Esophagus squamous epithelium (tissue), 5 donors: ENCODE measurements around the gene MAN1C1. TPM values are rescaled to one million over a fixed set of nuclear protein-coding genes. Genes with fewer than 3 reads are reported as not detected.
"Not testable (repeated sequence)": the region's sequence is repeated elsewhere in the genome, so short reads cannot be mapped to it uniquely, and the experiment has no call there.

ENCODE experiments used
- DNase-seq: peaks from one replicate; lab custom pipeline; 2025; lab: John Stamatoyannopoulos, UW
- H3K27ac ChIP-seq, 4 donors: fragments of 200-600 bp; sonication (generic); one replicate each; pipeline ENCODE4 v1.5.1; 2016 to 2019; ENCODE audit warnings: mild to moderate bottlenecking in 1 of 4
- H3K27me3 ChIP-seq, 4 donors: fragments of 200-600 bp; sonication (generic); 1 replicate in 3 of 4; 2 replicates in 1 of 4; pipeline versions ENCODE4 v1.5.1 to v1.6.0; 2017 to 2021; ENCODE audit warnings: antibody characterized with exemption in 1 of 4
- H3K36me3 ChIP-seq, 3 donors: fragments of 200-600 bp; sonication (generic); one replicate each; pipeline ENCODE4 v1.5.1; 2016 to 2019
- H3K4me1 ChIP-seq, 3 donors: fragments of 200-600 bp; sonication (generic); one replicate each; pipeline ENCODE4 v1.5.1; 2017 to 2019
- H3K4me3 ChIP-seq, 4 donors: fragments of 200-600 bp; sonication (generic); 1 replicate in 3 of 4; 2 replicates in 1 of 4; pipeline ENCODE4 v1.5.1; 2016 to 2019; ENCODE audit warnings: mild to moderate bottlenecking in 2 of 4, moderate library complexity in 1 of 4
- H3K9me3 ChIP-seq, 3 donors: fragments of 200-600 bp; sonication (generic); one replicate each; pipeline ENCODE4 v1.5.1; 2016 to 2019
- POLR2A ChIP-seq, 4 donors: fragments of 450-650 bp; IDR thresholded peaks; one replicate each; pipeline ENCODE4 v1.6.1; 2017; ENCODE audit warnings: antibody characterized with exemption in 4 of 4, mild to moderate bottlenecking in 4 of 4, moderate library complexity in 3 of 4
- WGBS, 2 donors: methylation state at CpG; one replicate each; pipeline ENCODE4 v1.1.5; 2018; 5-methylcytosine and 5-hydroxymethylcytosine counted together
- intact Hi-C: fragments of 100-400 bp; cut with DNase I; formaldehyde crosslinking; loops from one replicate; pipeline ENCODE4 v1.15.0; 2022
- total RNA-seq, 4 donors: library from RNA; depleted of rRNA; stranded (reverse); fragments of >200 nt; gene quantifications; one replicate each; pipeline ENCODE4 v1.1.0, GENCODE V29; 2016
- TF ChIP-seq, protein P1 (sequence below), 6 experiments: fragments of 450-650 bp in 4 of 6; fragments of 200-600 bp in 2 of 6; sonication (generic) in 2 of 6; IDR thresholded peaks; one replicate each; pipeline ENCODE4 v1.5.1; 2016 to 2019; ENCODE audit warnings: antibody characterized with exemption in 6 of 6, mild to moderate bottlenecking in 4 of 6, moderate library complexity in 4 of 6
- donor health status: DM: yes; HTN: yes; CAD: no.

Gene MAN1C1
- total RNA-seq, 4 donors from 2014 or later: 0.91 to 7.4 (median 3.8) TPM

DNA sequence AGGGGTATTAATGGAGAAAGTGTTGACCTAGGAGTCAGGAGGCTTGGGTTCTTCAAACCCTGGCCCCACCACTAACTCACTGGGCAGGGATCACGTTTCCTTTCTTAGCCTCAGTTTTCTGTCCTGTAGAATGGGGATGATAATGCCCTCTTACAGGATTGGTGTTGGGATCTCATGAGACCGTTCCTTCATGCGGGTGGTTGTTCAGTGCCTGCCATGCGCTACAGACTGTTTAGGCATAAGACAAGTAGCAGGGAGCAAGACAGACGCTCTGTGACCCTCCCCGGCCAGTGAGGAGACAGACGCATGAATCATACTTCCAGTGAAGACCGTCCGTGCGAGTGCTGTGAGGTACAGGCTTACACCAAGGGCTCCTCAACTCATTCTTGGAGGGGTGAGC, 81.7 kb downstream of the MAN1C1 start:
- 50 to 74% methylated on average over 6 to 10 of the region's 10 CpGs for WGBS, 2 donors
- Histone ChIP-seq H3K27ac (peak overlapping the region; percentile 63 to 88 (median 82)), H3K36me3 (no peaks in the 10 kb centered on the region), H3K9me3 (no peaks in the 10 kb centered on the region), H3K4me3 (no peak overlapping the region), H3K4me1 (peaks cover 26 to 100% (median 88%) of the 10 kb centered on the region in 3 donors), H3K27me3 (no peaks in the 10 kb centered on the region)
- intact Hi-C loops: no loop called here
- DNase-seq: no peak
- TF ChIP-seq, protein P1, sequence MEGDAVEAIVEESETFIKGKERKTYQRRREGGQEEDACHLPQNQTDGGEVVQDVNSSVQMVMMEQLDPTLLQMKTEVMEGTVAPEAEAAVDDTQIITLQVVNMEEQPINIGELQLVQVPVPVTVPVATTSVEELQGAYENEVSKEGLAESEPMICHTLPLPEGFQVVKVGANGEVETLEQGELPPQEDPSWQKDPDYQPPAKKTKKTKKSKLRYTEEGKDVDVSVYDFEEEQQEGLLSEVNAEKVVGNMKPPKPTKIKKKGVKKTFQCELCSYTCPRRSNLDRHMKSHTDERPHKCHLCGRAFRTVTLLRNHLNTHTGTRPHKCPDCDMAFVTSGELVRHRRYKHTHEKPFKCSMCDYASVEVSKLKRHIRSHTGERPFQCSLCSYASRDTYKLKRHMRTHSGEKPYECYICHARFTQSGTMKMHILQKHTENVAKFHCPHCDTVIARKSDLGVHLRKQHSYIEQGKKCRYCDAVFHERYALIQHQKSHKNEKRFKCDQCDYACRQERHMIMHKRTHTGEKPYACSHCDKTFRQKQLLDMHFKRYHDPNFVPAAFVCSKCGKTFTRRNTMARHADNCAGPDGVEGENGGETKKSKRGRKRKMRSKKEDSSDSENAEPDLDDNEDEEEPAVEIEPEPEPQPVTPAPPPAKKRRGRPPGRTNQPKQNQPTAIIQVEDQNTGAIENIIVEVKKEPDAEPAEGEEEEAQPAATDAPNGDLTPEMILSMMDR (IDR thresholded peaks at IDR 0.05): no peak
- TF ChIP-seq POLR2A (IDR thresholded peaks at IDR 0.05): no peak

DNA sequence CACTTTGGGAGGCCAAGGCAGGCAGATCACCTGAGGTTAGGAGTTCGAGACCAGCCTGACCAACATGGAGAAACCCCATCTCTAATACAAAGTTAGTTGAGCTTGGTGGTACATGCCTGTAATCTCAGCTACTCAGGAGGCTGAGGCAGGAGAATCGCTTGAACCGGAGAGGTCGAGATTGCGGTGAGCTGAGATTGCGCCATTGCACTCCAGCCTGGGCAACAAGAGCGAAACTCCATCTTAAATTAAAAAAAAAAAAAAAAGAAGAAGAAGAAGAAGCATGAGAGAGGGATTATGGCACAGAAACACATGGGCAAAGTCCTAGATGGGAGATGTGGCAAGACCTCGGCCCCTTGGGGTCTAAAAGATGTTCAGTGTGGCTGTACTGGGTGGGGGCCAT, 82.5 kb downstream of the MAN1C1 start:
- WGBS, 2 donors: 89 to 92% methylated on average over 6 to 8 of the region's 8 CpGs
- H3K27me3 ChIP-seq, intact Hi-C loops, DNase-seq, H3K36me3 ChIP-seq, H3K4me3 ChIP-seq, H3K9me3 ChIP-seq: not testable (repeated sequence)
- Histone ChIP-seq H3K27ac (peak overlapping the region; percentile 64 to 88 (median 76)), H3K4me1 (peaks cover 26 to 98% (median 88%) of the 10 kb centered on the region in 3 donors)

DNA sequence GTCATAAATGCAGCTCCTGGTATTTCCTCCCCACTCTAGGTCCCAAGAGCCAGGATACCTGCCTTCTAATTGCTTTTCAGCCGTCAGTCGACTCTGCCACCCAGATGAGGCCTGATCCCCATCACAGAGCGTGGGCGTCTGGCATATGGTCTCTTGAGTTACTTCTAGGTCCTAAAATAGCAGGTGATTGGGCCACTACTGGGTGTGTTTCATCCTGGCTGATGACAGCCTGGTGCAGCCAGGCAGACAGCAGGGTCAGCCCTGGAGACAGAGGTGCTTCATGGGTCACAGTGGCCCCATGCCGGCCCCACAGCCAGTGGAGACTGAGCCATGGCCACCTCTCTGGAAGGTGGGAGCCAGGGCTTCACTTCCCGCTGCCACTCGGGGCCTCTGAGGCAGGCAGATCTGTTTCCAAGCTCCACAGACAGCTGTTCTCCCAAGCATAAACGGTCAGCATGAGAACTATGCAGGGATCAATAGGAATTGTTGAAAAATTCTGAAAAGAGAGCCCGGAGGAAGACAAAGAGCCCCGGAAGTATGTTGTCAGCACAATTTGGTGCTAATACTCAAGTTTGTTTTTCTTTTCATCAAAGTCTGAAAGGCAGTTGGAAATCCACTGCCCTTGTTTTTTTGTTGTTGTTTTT, 83.0 kb downstream of the MAN1C1 start:
- TF ChIP-seq, protein P1 (IDR thresholded peaks at IDR 0.05): no peak
- no peak for DNase-seq
- intact Hi-C loops: no loop called here
- H3K4me3 ChIP-seq: no peak overlapping the region
- no peaks in the 10 kb centered on the region for H3K27me3 ChIP-seq
- H3K9me3 ChIP-seq: no peaks in the 10 kb centered on the region
- peaks cover 26 to 98% (median 82%) of the 10 kb centered on the region in 3 donors for H3K4me1 ChIP-seq
- WGBS, 2 donors: 27 to 48% methylated on average over 6 to 9 of the region's 10 CpGs
- no peaks in the 10 kb centered on the region for H3K36me3 ChIP-seq
- peak overlapping the region; percentile 64 to 88 (median 76) for H3K27ac ChIP-seq

DNA sequence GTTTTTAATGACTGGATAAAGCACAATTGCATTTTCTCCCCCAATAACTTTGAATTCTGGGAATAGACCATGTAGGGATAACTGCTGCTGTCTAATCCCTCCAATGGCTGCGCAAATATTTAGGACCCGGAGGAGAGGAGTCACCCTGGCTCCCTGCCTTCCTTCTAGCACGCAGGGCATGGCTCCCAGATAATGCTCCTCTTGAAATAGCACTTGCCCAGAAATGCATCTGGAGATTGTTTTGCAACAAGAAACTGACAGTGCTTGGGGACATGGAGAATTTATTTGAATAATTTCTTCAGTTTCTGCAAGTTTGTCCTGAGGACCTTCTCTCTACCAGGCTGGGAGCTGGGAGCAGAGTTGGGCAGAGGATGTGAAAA, 83.5 kb downstream of the MAN1C1 start:
- WGBS, 2 donors: 23 to 32% methylated on average over 3 of the region's 3 CpGs
- TF ChIP-seq, protein P1 (IDR thresholded peaks at IDR 0.05): no peak
- no peak for TF ChIP-seq POLR2A (IDR thresholded peaks at IDR 0.05)
- Histone ChIP-seq H3K27me3 (no peaks in the 10 kb centered on the region), H3K4me1 (peaks cover 26 to 98% (median 79%) of the 10 kb centered on the region in 3 donors), H3K27ac (peak overlapping the region; percentile 64 to 88 (median 76)), H3K36me3 (no peaks in the 10 kb centered on the region), H3K4me3 (no peak overlapping the region), H3K9me3 (no peaks in the 10 kb centered on the region)
- no peak for DNase-seq
- intact Hi-C loops: no loop called here

DNA sequence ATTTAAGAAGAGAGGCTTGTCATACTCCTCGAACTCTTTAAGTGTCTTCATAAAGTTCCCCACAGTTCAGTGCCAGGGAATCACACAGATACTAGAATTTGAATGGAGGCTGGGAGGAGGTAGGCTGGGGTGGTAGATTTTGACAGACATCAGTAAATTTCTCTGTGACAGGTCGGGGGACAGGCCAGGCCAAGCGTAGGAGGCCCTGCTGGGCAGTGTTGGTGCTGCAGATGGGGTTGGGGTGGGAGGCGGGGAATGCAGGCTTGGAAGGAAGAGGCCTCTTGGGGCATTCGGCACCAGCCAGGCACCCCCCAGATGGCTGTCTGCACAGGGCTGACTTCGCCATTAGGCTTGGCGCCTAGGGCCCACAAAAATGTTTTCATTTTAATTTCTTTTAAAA, 84.0 kb downstream of the MAN1C1 start:
- no peaks in the 10 kb centered on the region for H3K9me3 ChIP-seq

More for the DNA sequence above, 84.0 kb downstream of the MAN1C1 start:
- intact Hi-C loops: no loop called here
- peak overlapping the region; percentile 41 to 88 (median 76) for H3K27ac ChIP-seq
- H3K27me3 ChIP-seq: no peaks in the 10 kb centered on the region
- DNase-seq: no peak
- TF ChIP-seq, protein P1 (IDR thresholded peaks at IDR 0.05): peak in 1 of 6 experiments; percentile 14
- no peak for TF ChIP-seq POLR2A (IDR thresholded peaks at IDR 0.05)
- H3K4me3 ChIP-seq: no peak overlapping the region
- H3K4me1 ChIP-seq: peaks cover 21 to 98% (median 74%) of the 10 kb centered on the region in 3 donors
- no peaks in the 10 kb centered on the region for H3K36me3 ChIP-seq
- WGBS, 2 donors: 67 to 86% methylated on average over 3 to 7 of the region's 7 CpGs
